GM21529 (cell line): ENCODE data around the gene DNER.
"Not testable (repeated sequence)": the region's sequence is repeated elsewhere in the genome, so short reads cannot be mapped to it uniquely, and the experiment has no call there.

ENCODE experiments used
- ATAC-seq: cut with Tn5 transposase; IDR thresholded peaks from one replicate; pipeline ENCODE4 v1.9.1; 2021; ENCODE audit not compliant: unreplicated experiment

DNER gene

GRCh38 chr2:229715895-229716507 lies 1.6 kb upstream of the DNER start:
- ATAC-seq: no peak

- peak; percentile 28 for ATAC-seq
Measured at GRCh38 chr2:229714736-229715541, 584 bp upstream of the DNER start.

- no peak for ATAC-seq
Measured at GRCh38 chr2:229713371-229714079, 830 bp downstream of the DNER start.

GRCh38 chr2:229712136-229712535 lies 2.2 kb downstream of the DNER start:
- no peak for ATAC-seq

- ATAC-seq: no peak
Measured at GRCh38 chr2:229708335-229708734, 6.0 kb downstream of the DNER start.

- no peak for ATAC-seq
Measured at GRCh38 chr2:229703909-229704630, 10.3 kb downstream of the DNER start.

- ATAC-seq: no peak
Measured at GRCh38 chr2:229701716-229702115, 12.6 kb downstream of the DNER start.

GRCh38 chr2:229701062-229701461 lies 13.3 kb downstream of the DNER start:
- no peak for ATAC-seq

- no peak for ATAC-seq
Measured at GRCh38 chr2:229695961-229696360, 18.4 kb downstream of the DNER start.

GRCh38 chr2:229693845-229694244 lies 20.5 kb downstream of the DNER start:
- ATAC-seq: not testable (repeated sequence)

GRCh38 chr2:229691631-229692030 lies 22.7 kb downstream of the DNER start:
- ATAC-seq: no peak

GRCh38 chr2:229689307-229689839 lies 25.0 kb downstream of the DNER start:
- no peak for ATAC-seq

- ATAC-seq: no peak
Measured at GRCh38 chr2:229688141-229688540, 26.2 kb downstream of the DNER start.

GRCh38 chr2:229686122-229686919 lies 28.0 kb downstream of the DNER start:
- no peak for ATAC-seq

GRCh38 chr2:229684942-229685562 lies 29.3 kb downstream of the DNER start:
- no peak for ATAC-seq

GRCh38 chr2:229679393-229680125 lies 34.8 kb downstream of the DNER start:
- ATAC-seq: no peak

GRCh38 chr2:229675569-229675968 lies 38.8 kb downstream of the DNER start:
- no peak for ATAC-seq

GRCh38 chr2:229674830-229675530 lies 39.4 kb downstream of the DNER start:
- no peak for ATAC-seq
